ENCODE data around the gene MCU.

GRCh38 chr10:72720814-72721660 is 29.1 kb downstream of the MCU start:
- TF ChIP-seq, protein P1, sequence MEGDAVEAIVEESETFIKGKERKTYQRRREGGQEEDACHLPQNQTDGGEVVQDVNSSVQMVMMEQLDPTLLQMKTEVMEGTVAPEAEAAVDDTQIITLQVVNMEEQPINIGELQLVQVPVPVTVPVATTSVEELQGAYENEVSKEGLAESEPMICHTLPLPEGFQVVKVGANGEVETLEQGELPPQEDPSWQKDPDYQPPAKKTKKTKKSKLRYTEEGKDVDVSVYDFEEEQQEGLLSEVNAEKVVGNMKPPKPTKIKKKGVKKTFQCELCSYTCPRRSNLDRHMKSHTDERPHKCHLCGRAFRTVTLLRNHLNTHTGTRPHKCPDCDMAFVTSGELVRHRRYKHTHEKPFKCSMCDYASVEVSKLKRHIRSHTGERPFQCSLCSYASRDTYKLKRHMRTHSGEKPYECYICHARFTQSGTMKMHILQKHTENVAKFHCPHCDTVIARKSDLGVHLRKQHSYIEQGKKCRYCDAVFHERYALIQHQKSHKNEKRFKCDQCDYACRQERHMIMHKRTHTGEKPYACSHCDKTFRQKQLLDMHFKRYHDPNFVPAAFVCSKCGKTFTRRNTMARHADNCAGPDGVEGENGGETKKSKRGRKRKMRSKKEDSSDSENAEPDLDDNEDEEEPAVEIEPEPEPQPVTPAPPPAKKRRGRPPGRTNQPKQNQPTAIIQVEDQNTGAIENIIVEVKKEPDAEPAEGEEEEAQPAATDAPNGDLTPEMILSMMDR (IDR thresholded peaks at IDR 0.05), result no peak
- TF ChIP-seq POLR2A (IDR thresholded peaks at IDR 0.05), result no peak
